Aorta (tissue), 5 donors: ENCODE results near the gene MED13L. TPM values are rescaled to one million over a fixed set of nuclear protein-coding genes. Genes with fewer than 3 reads are reported as not detected.

Source experiments
- ATAC-seq: fragments of 200-7000 bp; cut with Tn5 transposase; one replicate; pipeline ENCODE4 v1.9.1; 2022; ENCODE audit warnings: moderate library complexity; ENCODE audit not compliant: low FRiP score
- DNase-seq, 2 donors: peaks; one replicate each; pipeline ENCODE4 v3.0.0-alpha.2; 2020
- H3K27ac ChIP-seq, 2 donors: one replicate each; pipeline ENCODE4 v1.5.1; 2013; ENCODE audit warnings: low read length in 2 of 2, mild to moderate bottlenecking in 2 of 2, moderate library complexity in 2 of 2, control low read depth in 1 of 2, inconsistent platforms in 1 of 2, low read depth in 1 of 2
- H3K27me3 ChIP-seq, 2 donors: one replicate each; pipeline ENCODE4 v1.6.1; 2013; ENCODE audit warnings: control low read depth in 1 of 2, low read length in 1 of 2, mild to moderate bottlenecking in 1 of 2, moderate library complexity in 1 of 2; ENCODE audit not compliant: insufficient read depth in 2 of 2, control insufficient read depth in 1 of 2
- H3K36me3 ChIP-seq, 2 donors: one replicate each; pipeline ENCODE4 v1.6.1; 2013; ENCODE audit warnings: control low read depth in 1 of 2, low read length in 1 of 2, mild to moderate bottlenecking in 1 of 2; ENCODE audit not compliant: insufficient read depth in 2 of 2, control insufficient read depth in 1 of 2
- H3K4me1 ChIP-seq, 2 donors: one replicate each; pipeline ENCODE4 v1.6.1; 2013; ENCODE audit warnings: low read length in 2 of 2, control low read depth in 1 of 2, mild to moderate bottlenecking in 1 of 2, moderate library complexity in 1 of 2; ENCODE audit not compliant: insufficient read depth in 2 of 2, control insufficient read depth in 1 of 2
- H3K4me3 ChIP-seq, 2 donors: one replicate each; pipeline ENCODE4 v1.5.1; 2013; ENCODE audit warnings: low read length in 2 of 2, control low read depth in 1 of 2, mild to moderate bottlenecking in 1 of 2
- H3K9me3 ChIP-seq: one replicate; pipeline ENCODE4 v1.6.1; 2013; ENCODE audit warnings: mild to moderate bottlenecking, low read length; ENCODE audit not compliant: control insufficient read depth
- WGBS, 2 donors: extraction: QIAGEN DNeasy Blood & Tissue Kit; methylation state at CpG; one replicate each; pipeline ENCODE4 v1.1.7; 2013; 5-methylcytosine and 5-hydroxymethylcytosine counted together
- intact Hi-C, 2 donors: fragments of 100-400 bp; cut with DNase I; formaldehyde crosslinking; loops; one replicate each; pipeline versions ENCODE4 v1.14.2 to v1.15.0; 2022
- polyA plus RNA-seq, 2 donors: library from polyadenylated mRNA; stranded (reverse); fragments of 200-250 nt; gene quantifications; one replicate each; pipeline ENCODE4 v1.2.3, GENCODE V29; 2013
- total RNA-seq, 2 donors: library from RNA; stranded (reverse); fragmentation: NEBNext Ultra II Directional; extraction: Animal tissue kit (Norgen Biotek cat#: 25700); gene quantifications; one replicate each; pipeline ENCODE4 v1.2.1, GENCODE V29; 2021
- donor health status: healthy with polysubstance abuse.
- donor health status: Bipolar disorder and iron deficiency.
- donor health status: DM: no; HTN: no; CAD: no.
- donor health status: DM: no; HTN: no; CAD: no.
- donor health status: DM: yes; HTN: yes; CAD: no.

Gene MED13L
- total and polyA plus RNA-seq, 4 donors, result 16.7 to 215 (median 114) TPM

GRCh38 chr12:116199160-116199706 is 78.3 kb downstream of the MED13L start:
- Histone ChIP-seq H3K4me1 (peaks cover 0 to 13% of the 10 kb centered on the region in 2 donors), H3K36me3 (no peaks in the 10 kb centered on the region), H3K27me3 (no peaks in the 10 kb centered on the region), H3K4me3 (no peak overlapping the region), H3K27ac (no peak overlapping the region), H3K9me3 (no peaks in the 10 kb centered on the region)
- ATAC-seq (no peak), DNase-seq (no peak)
- 92 to 94% methylated on average over 1 of the region's 1 CpG for WGBS, 2 donors
- intact Hi-C loops, result no loop called here

- no peak overlapping the region for H3K27ac ChIP-seq
- H3K9me3 ChIP-seq, result no peaks in the 10 kb centered on the region
- intact Hi-C loops, result no loop called here
- H3K27me3 ChIP-seq, result no peaks in the 10 kb centered on the region
- peaks cover 0 to 13% of the 10 kb centered on the region in 2 donors for H3K4me1 ChIP-seq
- H3K36me3 ChIP-seq, result no peaks in the 10 kb centered on the region
- no peak overlapping the region for H3K4me3 ChIP-seq
- no peak for DNase-seq
- WGBS, 2 donors, result 72 to 74% methylated on average over 14 of the region's 14 CpGs
- ATAC-seq, result no peak
Measured at GRCh38 chr12:116196752-116197718, 80.5 kb downstream of the MED13L start.

- WGBS, 2 donors, result 32 to 38% methylated on average over 3 of the region's 3 CpGs
- DNase-seq, result no peak
- Histone ChIP-seq H3K27me3 (no peaks in the 10 kb centered on the region), H3K4me1 (peaks cover 0 to 13% of the 10 kb centered on the region in 2 donors), H3K4me3 (no peak overlapping the region), H3K36me3 (no peaks in the 10 kb centered on the region), H3K27ac (no peak overlapping the region), H3K9me3 (no peaks in the 10 kb centered on the region)
- intact Hi-C loops, result no loop called here
- no peak for ATAC-seq
Measured at GRCh38 chr12:116196226-116196625, 81.3 kb downstream of the MED13L start.

GRCh38 chr12:116194935-116195431 is 82.5 kb downstream of the MED13L start:
- H3K4me3 ChIP-seq, result no peak overlapping the region
- no peak for ATAC-seq
- intact Hi-C loops, result no loop called here
- WGBS, 2 donors, result 76 to 81% methylated on average over 3 of the region's 3 CpGs
- H3K27me3 ChIP-seq, result no peaks in the 10 kb centered on the region
- peaks cover 1 to 11% of the 10 kb centered on the region in 2 donors for H3K4me1 ChIP-seq
- H3K27ac ChIP-seq, result no peak overlapping the region
- H3K36me3 ChIP-seq, result no peaks in the 10 kb centered on the region
- DNase-seq, result no peak
- H3K9me3 ChIP-seq, result no peaks in the 10 kb centered on the region

- Histone ChIP-seq H3K27me3 (no peaks in the 10 kb centered on the region), H3K27ac (no peak overlapping the region), H3K9me3 (no peaks in the 10 kb centered on the region), H3K36me3 (no peaks in the 10 kb centered on the region), H3K4me1 (peaks cover 3 to 5% of the 10 kb centered on the region in 2 donors), H3K4me3 (no peak overlapping the region)
- DNase-seq (no peak), ATAC-seq (no peak)
- intact Hi-C loops, result no loop called here
Measured at GRCh38 chr12:116189692-116190091, 87.8 kb downstream of the MED13L start.

- Histone ChIP-seq H3K4me3 (no peak overlapping the region), H3K4me1 (peaks cover 3 to 5% of the 10 kb centered on the region in 2 donors), H3K9me3 (no peaks in the 10 kb centered on the region), H3K36me3 (no peaks in the 10 kb centered on the region), H3K27me3 (no peaks in the 10 kb centered on the region), H3K27ac (no peak overlapping the region)
- DNase-seq (no peak), ATAC-seq (no peak)
- intact Hi-C loops, result no loop called here
- WGBS, 2 donors, result 94 to 95% methylated on average over 3 of the region's 3 CpGs
Measured at GRCh38 chr12:116188581-116188980, 88.9 kb downstream of the MED13L start.

- intact Hi-C loops, result no loop called here
- no peaks in the 10 kb centered on the region for H3K27me3 ChIP-seq
- H3K4me3 ChIP-seq, result no peak overlapping the region
- H3K9me3 ChIP-seq, result no peaks in the 10 kb centered on the region
- WGBS, 2 donors, result 68 to 76% methylated on average over 1 of the region's 1 CpG
- no peak for DNase-seq
- no peak for ATAC-seq
- H3K4me1 ChIP-seq, result peaks cover 5% of the 10 kb centered on the region in 2 donors
- no peaks in the 10 kb centered on the region for H3K36me3 ChIP-seq
- no peak overlapping the region for H3K27ac ChIP-seq
Measured at GRCh38 chr12:116187151-116187511, 90.4 kb downstream of the MED13L start.

- ATAC-seq, result no peak
Measured at GRCh38 chr12:116186482-116187150, 90.9 kb downstream of the MED13L start.

More at GRCh38 chr12:116186482-116187150, 90.9 kb downstream of the MED13L start:
- intact Hi-C loops, result no loop called here
- Histone ChIP-seq H3K9me3 (no peaks in the 10 kb centered on the region), H3K4me3 (no peak overlapping the region), H3K4me1 (peaks cover 5% of the 10 kb centered on the region in 2 donors), H3K36me3 (no peaks in the 10 kb centered on the region), H3K27me3 (no peaks in the 10 kb centered on the region), H3K27ac (no peak overlapping the region)
- WGBS, 2 donors, result 70 to 75% methylated on average over 3 of the region's 3 CpGs
- no peak for DNase-seq
